Immature natural killer cell (primary cell): Measurements from ENCODE around the gene LY6G6D. TPM values are rescaled to one million over a fixed set of nuclear protein-coding genes. Genes with fewer than 3 reads are reported as not detected.

Experiments used
- DNase-seq, 3 donors: peaks; one replicate each; pipeline ENCODE4 v3.0.0; 2022; ENCODE audit warnings: mixed read lengths in 1 of 3
- H3K27ac Mint-ChIP-seq, 6 donors: one replicate each; pipeline ENCODE4 v1.8.0; 2020; ENCODE audit warnings: mixed read lengths in 6 of 6, mild to moderate bottlenecking in 5 of 6, inconsistent platforms in 4 of 6, moderate library complexity in 3 of 6
- H3K27me3 Mint-ChIP-seq, 3 donors: one replicate each; pipeline ENCODE4 v1.8.0; 2020 to 2021; ENCODE audit warnings: low read depth in 3 of 3, mild to moderate bottlenecking in 3 of 3, mixed read lengths in 3 of 3, moderate library complexity in 3 of 3, inconsistent platforms in 1 of 3
- H3K36me3 Mint-ChIP-seq, 3 donors: one replicate each; pipeline ENCODE4 v1.8.0; 2020; ENCODE audit warnings: mixed read lengths in 3 of 3, inconsistent platforms in 2 of 3, mild to moderate bottlenecking in 2 of 3
- H3K4me1 Mint-ChIP-seq, 2 donors: one replicate each; pipeline ENCODE4 v1.8.0; 2020; ENCODE audit warnings: inconsistent platforms in 2 of 2, mild to moderate bottlenecking in 2 of 2, mixed read lengths in 2 of 2, moderate library complexity in 1 of 2
- H3K4me3 Mint-ChIP-seq, 5 donors: one replicate each; pipeline ENCODE4 v1.8.0; 2020; ENCODE audit warnings: mild to moderate bottlenecking in 5 of 5, mixed read lengths in 5 of 5, inconsistent platforms in 3 of 5, moderate library complexity in 3 of 5
- H3K9me3 Mint-ChIP-seq, 6 donors: one replicate each; pipeline ENCODE4 v1.8.0; 2020; ENCODE audit warnings: mild to moderate bottlenecking in 6 of 6, mixed read lengths in 6 of 6, inconsistent platforms in 4 of 6, moderate library complexity in 3 of 6
- polyA plus RNA-seq, 3 donors: library from polyadenylated mRNA; unstranded; fragments of 300-500 nt; fragmentation: Illumina TruSeq; gene quantifications; one replicate each; pipeline ENCODE4 v1.2.3, GENCODE V29; 2021

LY6G6D gene
- polyA plus RNA-seq, 3 donors from 2014 or later = not detected

GRCh38 chr6:31687321-31687720, 27.8 kb upstream of the LY6G6D start:
- peaks cover 0 to 4% (median 2%) of the 10 kb centered on the region in 3 donors for H3K27me3 Mint-ChIP-seq
- no peak for DNase-seq
- H3K4me3 Mint-ChIP-seq = no peak overlapping the region
- H3K4me1 Mint-ChIP-seq = peaks cover 0 to 2% of the 10 kb centered on the region in 2 donors
- H3K36me3 Mint-ChIP-seq = peaks cover 7 to 34% (median 9%) of the 10 kb centered on the region in 3 donors
- H3K27ac Mint-ChIP-seq = peak overlapping the region in 1 of 6 donors; percentile 43
- H3K9me3 Mint-ChIP-seq = no peaks in the 10 kb centered on the region

- H3K4me3 Mint-ChIP-seq = no peak overlapping the region
- H3K4me1 Mint-ChIP-seq = peaks cover 0 to 2% of the 10 kb centered on the region in 2 donors
- DNase-seq = no peak
- H3K9me3 Mint-ChIP-seq = no peaks in the 10 kb centered on the region
- H3K27ac Mint-ChIP-seq = peak overlapping the region in 2 of 6 donors; percentile 43 to 79
- peaks cover 7 to 36% (median 9%) of the 10 kb centered on the region in 3 donors for H3K36me3 Mint-ChIP-seq
- H3K27me3 Mint-ChIP-seq = peaks cover 0 to 4% (median 2%) of the 10 kb centered on the region in 3 donors
These were observed 27.1 kb upstream of the LY6G6D start for GRCh38 chr6:31687860-31688693.

GRCh38 chr6:31689249-31690110, 25.7 kb upstream of the LY6G6D start:
- no peak for DNase-seq
- Mint-ChIP-seq H3K36me3 (peaks cover 9 to 36% (median 11%) of the 10 kb centered on the region in 3 donors), H3K27ac (peak overlapping the region in 3 of 6 donors; percentile 51 to 70 (median 55)), H3K4me1 (no peaks in the 10 kb centered on the region), H3K27me3 (peaks cover 0 to 4% (median 2%) of the 10 kb centered on the region in 3 donors), H3K4me3 (no peak overlapping the region), H3K9me3 (no peaks in the 10 kb centered on the region)

DNA sequence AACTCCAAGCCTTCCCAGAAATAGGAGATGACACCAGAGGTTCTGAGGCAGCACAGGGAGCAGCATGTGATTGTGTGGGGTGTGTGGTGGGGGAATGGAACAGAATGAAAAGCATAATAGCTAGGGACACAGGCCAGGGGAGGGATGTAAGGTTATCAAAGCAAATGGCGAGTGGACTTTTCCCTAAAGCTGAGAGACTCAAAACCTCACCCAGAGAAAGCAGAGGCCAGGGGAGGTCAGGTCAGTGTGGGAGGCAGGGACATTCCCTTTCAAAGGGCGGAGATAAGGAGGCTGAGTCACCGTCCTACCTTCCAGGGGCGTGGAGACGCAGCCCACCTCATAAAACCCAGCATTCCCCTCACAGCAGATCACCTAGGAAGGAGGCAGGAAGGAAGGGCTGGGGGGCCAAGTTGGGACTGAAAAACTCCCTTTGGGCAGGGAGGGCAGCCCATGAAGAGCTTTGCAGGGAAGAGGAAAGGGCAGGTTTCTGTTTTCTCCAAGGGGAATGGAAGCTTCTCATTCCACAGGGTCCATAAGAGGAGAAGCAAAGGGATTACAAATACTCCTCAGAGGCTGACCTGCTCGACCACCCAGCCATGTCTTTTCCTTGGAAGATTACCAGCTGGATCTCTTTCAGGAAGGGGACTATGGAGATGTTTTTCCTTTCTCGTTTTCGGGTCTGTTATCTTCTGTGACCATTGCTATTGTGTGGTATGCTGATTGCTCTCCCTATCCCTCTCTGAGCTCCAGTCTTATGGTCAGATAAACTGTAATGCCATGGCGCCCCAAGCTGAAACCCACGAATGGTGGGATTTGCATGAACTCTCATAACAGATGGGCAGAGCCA, 24.7 kb upstream of the LY6G6D start:
- H3K36me3 Mint-ChIP-seq = peaks cover 14 to 42% (median 16%) of the 10 kb centered on the region in 3 donors
- H3K9me3 Mint-ChIP-seq = no peaks in the 10 kb centered on the region
- peak overlapping the region in 4 of 6 donors; percentile 18 to 70 (median 34) for H3K27ac Mint-ChIP-seq
- peaks cover 0 to 3% (median 2%) of the 10 kb centered on the region in 3 donors for H3K27me3 Mint-ChIP-seq
- no peaks in the 10 kb centered on the region for H3K4me1 Mint-ChIP-seq
- no peak overlapping the region for H3K4me3 Mint-ChIP-seq
- no peak for DNase-seq

- DNase-seq = no peak
- Mint-ChIP-seq H3K27me3 (peaks cover 0 to 2% (median 2%) of the 10 kb centered on the region in 3 donors), H3K4me3 (no peak overlapping the region), H3K9me3 (no peaks in the 10 kb centered on the region), H3K36me3 (peaks cover 13 to 41% (median 16%) of the 10 kb centered on the region in 3 donors), H3K27ac (peak overlapping the region in 1 of 6 donors; percentile 18), H3K4me1 (no peaks in the 10 kb centered on the region)
These were observed 24.1 kb upstream of the LY6G6D start for GRCh38 chr6:31691078-31691463.

DNA sequence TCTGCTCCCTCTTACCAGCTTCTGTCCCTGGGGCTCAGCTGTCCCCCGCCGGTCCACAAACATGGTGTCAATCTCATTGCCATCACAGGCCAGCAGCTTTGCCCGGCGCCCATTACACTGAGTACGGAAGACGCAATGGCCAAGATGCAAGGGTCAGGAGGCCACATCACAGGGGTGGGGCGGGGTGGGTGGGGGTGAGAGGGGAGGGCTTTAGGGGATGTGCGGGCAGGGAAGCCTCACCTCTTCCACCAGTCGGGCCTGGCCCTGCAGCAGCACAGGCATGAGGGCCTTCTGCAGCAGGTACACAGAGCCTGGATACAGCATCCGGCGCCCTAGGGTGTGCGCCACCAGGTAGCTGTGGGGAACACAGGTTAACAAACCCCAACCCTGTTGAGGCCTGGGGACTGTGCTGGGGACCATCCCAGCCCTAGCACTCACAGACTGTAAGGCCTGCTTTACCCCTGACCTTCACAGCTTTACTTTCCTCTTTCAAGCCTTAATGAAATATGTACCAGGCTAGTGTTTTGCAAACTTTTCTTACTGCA, 23.5 kb upstream of the LY6G6D start:
- peak overlapping the region in 1 of 6 donors; percentile 26 for H3K27ac Mint-ChIP-seq
- peaks cover 0 to 2% (median 0%) of the 10 kb centered on the region in 3 donors for H3K27me3 Mint-ChIP-seq
- peaks cover 8 to 36% (median 12%) of the 10 kb centered on the region in 3 donors for H3K36me3 Mint-ChIP-seq

GRCh38 chr6:31692353-31692752, 22.8 kb upstream of the LY6G6D start:
- Mint-ChIP-seq H3K27me3 (peaks cover 0 to 2% (median 0%) of the 10 kb centered on the region in 3 donors), H3K27ac (no peak overlapping the region), H3K36me3 (peaks cover 8 to 36% (median 17%) of the 10 kb centered on the region in 3 donors), H3K4me3 (no peak overlapping the region), H3K4me1 (peaks cover 0 to 6% of the 10 kb centered on the region in 2 donors), H3K9me3 (no peaks in the 10 kb centered on the region)
- DNase-seq = no peak

More for the DNA sequence above, 23.5 kb upstream of the LY6G6D start:
- DNase-seq = no peak
- H3K4me3 Mint-ChIP-seq = no peak overlapping the region
- no peaks in the 10 kb centered on the region for H3K9me3 Mint-ChIP-seq
- H3K4me1 Mint-ChIP-seq = no peaks in the 10 kb centered on the region

- Mint-ChIP-seq H3K9me3 (no peaks in the 10 kb centered on the region), H3K4me3 (no peak overlapping the region), H3K27me3 (peaks cover 0 to 2% (median 0%) of the 10 kb centered on the region in 3 donors), H3K27ac (no peak overlapping the region), H3K4me1 (peaks cover 4 to 11% of the 10 kb centered on the region in 2 donors), H3K36me3 (peaks cover 6 to 32% (median 18%) of the 10 kb centered on the region in 3 donors)
- DNase-seq = no peak
These were observed 22.3 kb upstream of the LY6G6D start for GRCh38 chr6:31692886-31693285.

- DNase-seq = no peak
- H3K36me3 Mint-ChIP-seq = peaks cover 5 to 34% (median 18%) of the 10 kb centered on the region in 3 donors
- no peaks in the 10 kb centered on the region for H3K9me3 Mint-ChIP-seq
- H3K27me3 Mint-ChIP-seq = peaks cover 0 to 2% (median 0%) of the 10 kb centered on the region in 3 donors
- H3K4me3 Mint-ChIP-seq = no peak overlapping the region
- peaks cover 5 to 15% of the 10 kb centered on the region in 2 donors for H3K4me1 Mint-ChIP-seq
- H3K27ac Mint-ChIP-seq = no peak overlapping the region
These were observed 21.6 kb upstream of the LY6G6D start for GRCh38 chr6:31693535-31693934.

DNA sequence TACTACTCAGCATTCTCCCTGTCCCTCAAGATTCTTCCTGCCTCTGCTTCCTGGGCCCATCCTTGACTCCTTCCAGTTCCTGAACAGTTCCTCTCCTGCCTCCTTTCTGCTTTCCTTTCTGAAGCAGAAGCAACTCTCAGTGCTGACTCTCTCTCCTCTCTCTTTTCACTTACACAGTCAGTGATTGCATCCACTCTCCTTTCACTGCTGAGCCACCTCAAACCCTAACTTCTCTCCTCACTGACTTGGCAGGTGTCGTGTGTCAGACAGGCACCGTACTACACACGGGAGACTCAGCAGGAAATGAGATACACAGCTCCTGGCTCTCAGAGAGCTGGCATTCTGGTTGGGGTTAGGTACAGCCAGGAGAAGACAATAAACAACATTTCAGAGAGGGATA, 17.6 kb upstream of the LY6G6D start:
- no peak for DNase-seq
- Mint-ChIP-seq H3K27ac (peak overlapping the region; percentile 0 to 63 (median 42)), H3K9me3 (no peaks in the 10 kb centered on the region), H3K36me3 (peaks cover 5 to 18% (median 14%) of the 10 kb centered on the region in 3 donors), H3K4me1 (peaks cover 29 to 37% of the 10 kb centered on the region in 2 donors), H3K27me3 (peaks cover 0 to 3% (median 1%) of the 10 kb centered on the region in 3 donors), H3K4me3 (no peak overlapping the region)

DNA sequence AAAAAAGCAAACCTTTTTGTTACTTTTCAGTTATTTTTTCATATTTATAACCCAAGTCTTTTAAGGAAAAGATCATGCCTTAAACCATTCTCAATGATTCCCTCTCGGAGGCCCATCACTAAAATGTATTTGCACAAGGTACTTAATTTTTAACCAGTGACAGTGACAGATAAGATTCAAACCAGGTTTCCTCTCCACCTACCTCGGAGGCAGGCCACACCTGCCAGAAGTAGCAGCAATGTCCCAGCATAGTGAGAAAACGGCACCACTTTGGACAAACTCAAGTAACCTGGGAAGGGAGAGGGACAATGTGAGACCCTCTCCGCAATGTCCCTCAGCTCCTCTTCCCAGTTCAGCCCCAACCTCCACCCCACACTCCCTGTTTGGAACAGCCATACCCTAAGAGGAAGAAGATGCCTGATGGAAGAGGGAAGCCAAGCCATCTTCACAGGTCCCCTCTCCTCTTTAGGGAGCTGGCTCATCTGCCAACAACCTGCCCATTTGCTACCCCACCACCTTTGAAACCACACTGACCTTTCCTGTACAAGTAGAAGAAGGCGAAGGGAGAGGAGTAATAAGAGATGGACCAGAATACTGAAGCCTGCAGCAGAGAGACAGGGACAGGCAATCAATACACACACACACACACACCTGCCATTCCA, 14.3 kb upstream of the LY6G6D start:
- Mint-ChIP-seq H3K27me3 (peaks cover 2 to 8% (median 3%) of the 10 kb centered on the region in 3 donors), H3K4me1 (peaks cover 40 to 47% of the 10 kb centered on the region in 2 donors), H3K4me3 (peak overlapping the region; percentile 94 to 99 (median 96)), H3K27ac (peak overlapping the region; percentile 81 to 99 (median 98)), H3K9me3 (no peaks in the 10 kb centered on the region), H3K36me3 (peaks cover 0 to 12% (median 5%) of the 10 kb centered on the region in 3 donors)
- no peak for DNase-seq

DNA sequence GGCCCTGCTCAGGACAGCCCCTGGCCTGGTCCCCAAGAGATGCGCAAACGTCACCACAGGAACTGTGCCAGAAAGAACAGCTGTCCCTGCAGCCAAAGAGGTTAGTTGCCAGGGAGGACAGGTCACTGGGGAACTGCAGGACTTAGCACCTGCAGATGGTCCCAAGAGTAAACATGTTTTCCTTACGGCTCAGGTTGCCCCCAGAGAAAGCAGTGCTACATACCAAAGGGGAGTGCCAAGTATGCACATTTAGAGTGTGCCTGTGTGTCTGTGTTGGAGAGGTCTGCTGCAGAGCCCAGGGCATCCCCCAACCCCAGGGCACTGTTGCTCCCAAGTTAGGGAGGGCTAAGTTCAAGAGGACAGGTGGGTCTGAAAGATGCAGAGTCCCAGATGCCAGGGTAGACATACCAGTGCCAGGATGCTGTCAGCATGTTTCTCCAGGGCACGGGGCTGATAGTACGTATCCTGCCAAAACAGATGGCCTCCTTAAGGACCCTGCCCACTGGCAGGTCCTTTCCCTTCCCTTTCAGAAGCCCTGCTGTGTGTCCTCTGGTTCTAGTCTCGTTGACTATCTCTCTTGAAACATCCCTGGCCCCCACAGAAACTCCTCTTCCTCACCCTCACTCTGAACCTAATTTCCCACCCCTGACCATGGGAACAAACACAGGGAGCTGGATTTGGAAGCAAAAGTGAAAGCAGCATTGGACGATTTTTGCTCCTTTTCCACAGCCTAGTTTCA, 13.3 kb upstream of the LY6G6D start:
- peak overlapping the region; percentile 94 to 99 (median 96) for H3K4me3 Mint-ChIP-seq
- H3K4me1 Mint-ChIP-seq = peaks cover 40 to 46% of the 10 kb centered on the region in 2 donors
- H3K27ac Mint-ChIP-seq = peak overlapping the region; percentile 95 to 99 (median 98)
- peaks cover 0 to 12% (median 5%) of the 10 kb centered on the region in 3 donors for H3K36me3 Mint-ChIP-seq
- H3K9me3 Mint-ChIP-seq = no peaks in the 10 kb centered on the region
- no peak for DNase-seq
- H3K27me3 Mint-ChIP-seq = peaks cover 2 to 8% (median 3%) of the 10 kb centered on the region in 3 donors
